Measurements from ENCODE around the gene CD24. TPM values are rescaled to one million over a fixed set of nuclear protein-coding genes. Genes with fewer than 3 reads are reported as not detected.

The CD24 gene
- total and polyA plus RNA-seq, 2 of the 8 experiments (the other 6 are each of a cell fraction or from before 2014, with no cell fraction given) = 2,134 to 2,327 TPM

DNA sequence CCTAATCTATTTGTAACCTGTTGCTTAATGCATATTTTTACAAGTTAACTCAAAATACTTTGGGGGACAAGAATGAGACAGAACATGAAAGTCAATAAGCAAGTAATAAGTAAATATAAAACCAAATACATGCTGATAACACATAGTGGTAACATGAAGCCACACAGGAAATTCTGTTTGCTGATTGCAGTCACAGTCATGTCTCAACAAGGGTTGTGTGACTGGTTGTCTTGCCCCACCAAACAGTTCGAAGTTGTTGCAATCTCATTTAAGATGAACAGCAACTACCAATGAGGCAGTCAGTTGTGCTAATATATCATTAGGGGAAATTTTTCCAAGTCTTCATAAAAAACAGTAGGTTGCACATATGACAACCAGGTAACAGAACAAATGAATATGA lies 14.5 kb downstream of the CD24 start:
- no peak overlapping the region for H3K4ac ChIP-seq (replicated peaks; ENCODE audit: insufficient read length, low read depth, low read length)
- no peak overlapping the region for H2BK5ac ChIP-seq (ENCODE audit: low read depth, low read length)
- H4K5ac ChIP-seq (ENCODE audit: insufficient read length, low read depth, low read length) = no peak overlapping the region
- no peak overlapping the region for H3K9ac ChIP-seq (replicated peaks in 1 of 4; ENCODE audit: extremely low read depth in 1 of 4, low read depth in 3 of 4, low read length in 3 of 4)
- no peaks in the 10 kb centered on the region for H3K23me2 ChIP-seq (ENCODE audit: low read depth, low read length)
- no peaks in the 10 kb centered on the region for H3K79me2 ChIP-seq (ENCODE audit: control insufficient read depth in 1 of 2, insufficient read depth in 2 of 2, low read length in 2 of 2)
- H3K27me3 ChIP-seq (replicated peaks in 1 of 4; ENCODE audit: control insufficient read depth in 3 of 4, extremely low read depth in 1 of 4, insufficient read depth in 3 of 4, low read length in 3 of 4) = no peaks in the 10 kb centered on the region
- no peaks in the 10 kb centered on the region for H3K4me1 ChIP-seq (replicated peaks in 1 of 4; ENCODE audit: control insufficient read depth in 3 of 4, insufficient read depth in 4 of 4, low read length in 3 of 4)
- H3K56ac ChIP-seq (replicated peaks; ENCODE audit: insufficient read length, low read depth, low read length) = no peak overlapping the region
- H3K79me1 ChIP-seq (ENCODE audit: low read depth, low read length) = no peaks in the 10 kb centered on the region
- no peaks in the 10 kb centered on the region; a peak in 1 of 4 replicates for H3K9me3 ChIP-seq (ENCODE audit: insufficient read depth in 2 of 2, low read depth in 1 of 2, low read length in 1 of 2)
- ChIA-PET POLR2A (ENCODE audit: partially characterized antibody) (interaction anchor here (1.2 to 2.8 kb wide), 3 partner anchors 8 to 14 kb away, joined by 4 to 8 read pairs (median 4); partner anchors contain the start of gene CD24), CTCF (ENCODE audit: partially characterized antibody) (interaction anchor here (1.1 kb wide), 1 partner anchor 393 kb away, joined by 3 read pairs; no protein-coding TSS in a partner anchor)
- no peak overlapping the region for H3K18ac ChIP-seq (ENCODE audit: extremely low read depth, low read length)
- H3K36me3 ChIP-seq (ENCODE audit: control insufficient read depth in 2 of 4, insufficient read depth in 4 of 4, low read length in 3 of 4) = no peaks in the 10 kb centered on the region
- no peak overlapping the region for H2BK12ac ChIP-seq (ENCODE audit: low read depth, low read length)
- no peak overlapping the region for H3K14ac ChIP-seq (ENCODE audit: insufficient read length)
- H4K20me1 ChIP-seq (replicated peaks in 1 of 2; ENCODE audit: control insufficient read depth in 1 of 2, insufficient read depth in 2 of 2, low read length in 2 of 2) = no peaks in the 10 kb centered on the region
- H4K91ac ChIP-seq (replicated peaks; ENCODE audit: insufficient read length, low read length) = no peak overlapping the region
- WGBS, 2 experiments (ENCODE audit: extremely low coverage in 1 of 2, insufficient coverage in 1 of 2, insufficient read length in 1 of 2, insufficient replicate concordance in 2 of 2, low coverage in 1 of 2, low lambda C conversion rate in 2 of 2, missing lambda C conversion rate in 1 of 2) = 71% methylated on average over 1 of the region's 1 CpG; no CpG with 5 or more reads in 1 of the 2 experiments
- no peak overlapping the region for H3K23ac ChIP-seq (ENCODE audit: insufficient read length)
- no peak overlapping the region for H2AFZ ChIP-seq (ENCODE audit: low read length)
- H3K4me3 ChIP-seq (ENCODE audit: extremely low read depth in 1 of 4, insufficient read depth in 2 of 4, low read depth in 3 of 4, low read length in 4 of 4) = no peak overlapping the region
- no peak overlapping the region for H3K4me2 ChIP-seq (ENCODE audit: insufficient read depth in 1 of 2, low read depth in 2 of 2, low read length in 2 of 2)
- FAIRE-seq = no peak
- no peak overlapping the region for H2BK120ac ChIP-seq (replicated peaks; ENCODE audit: low read depth, low read length)
- no peak overlapping the region for H2AK5ac ChIP-seq (ENCODE audit: low read depth, low read length)
- H2BK15ac ChIP-seq (ENCODE audit: low read length) = no peak overlapping the region
- no peak for DNase-seq (ENCODE audit: low read depth in 1 of 2, low spot score in 2 of 2)
- H3K27ac ChIP-seq (ENCODE audit: low read depth, low read length) = no peak overlapping the region
- TF ChIP-seq EP300 (IDR thresholded peaks at IDR 0.05; ENCODE audit: borderline replicate concordance in 1 of 2, low read depth in 2 of 2, low read length in 2 of 2) (no peak), TCF12 (IDR thresholded peaks at IDR 0.05; ENCODE audit: low read depth, low read length) (no peak), ASH2L (IDR thresholded peaks at IDR 0.05; ENCODE audit: low read length) (no peak), MAFK (IDR thresholded peaks at IDR 0.05; ENCODE audit: low read depth, low read length) (no peak), TAF1 (IDR thresholded peaks at IDR 0.05; ENCODE audit: low read depth, low read length) (no peak), SIRT6 (IDR thresholded peaks at IDR 0.05; ENCODE audit: low read length) (no peak), JUN (IDR thresholded peaks at IDR 0.05; ENCODE audit: low read depth, low read length) (no peak), SP1 (IDR thresholded peaks at IDR 0.05; ENCODE audit: low read depth, low read length) (no peak), FOSL1 (IDR thresholded peaks at IDR 0.05; ENCODE audit: insufficient read depth, low read depth, low read length) (no peak), TAF7 (optimal IDR thresholded peaks at IDR 0.05; ENCODE audit: borderline replicate concordance, low read depth, low read length) (no peak), RXRA (IDR thresholded peaks at IDR 0.05; ENCODE audit: insufficient read depth, low read depth, low read length) (no peak), POLR2AphosphoS5 (IDR thresholded peaks at IDR 0.05; ENCODE audit: low read depth, low read length) (no peak), NRF1 (IDR thresholded peaks at IDR 0.05; ENCODE audit: low read depth, low read length) (no peak), YY1 (IDR thresholded peaks at IDR 0.05; ENCODE audit: low read depth, low read length) (no peak), KDM4A (IDR thresholded peaks at IDR 0.05; ENCODE audit: low read depth, low read length, severe bottlenecking) (no peak)
- TF ChIP-seq, protein P1, sequence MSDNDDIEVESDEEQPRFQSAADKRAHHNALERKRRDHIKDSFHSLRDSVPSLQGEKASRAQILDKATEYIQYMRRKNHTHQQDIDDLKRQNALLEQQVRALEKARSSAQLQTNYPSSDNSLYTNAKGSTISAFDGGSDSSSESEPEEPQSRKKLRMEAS (IDR thresholded peaks at IDR 0.05) = no peak
- H2BK20ac ChIP-seq (ENCODE audit: low read length) = no peak overlapping the region
- no peak overlapping the region for H4K8ac ChIP-seq (ENCODE audit: extremely low read depth, insufficient read depth, low read length)

All from H1 (cell line).